MCF 10A (cell line): Measurements from ENCODE around the gene TSGA10IP. TPM values are rescaled to one million over a fixed set of nuclear protein-coding genes. Genes with fewer than 3 reads are reported as not detected.

Experiments
- BruUV-seq: library from RNA; stranded (reverse); fragments of 400-500 nt; replicated peaks from 2 replicates; lab custom pipeline; 2021; lab: Mats Ljungman, UMichigan
- CTCF ChIA-PET: fragments of 300-600 bp; sonication (Branson Sonifier 250); formaldehyde crosslinking; extraction: SDS; loops from one replicate; lab custom pipeline; 2021; ENCODE audit warnings: antibody characterized with exemption, inconsistent platforms; lab: Yijun Ruan, JAX
- POLR2A ChIA-PET: fragments of 300-600, 350-650 bp; sonication (Branson Sonifier 250); formaldehyde crosslinking; extraction: SDS; loops from one replicate; lab custom pipeline; 2020; ENCODE audit warnings: antibody characterized with exemption, inconsistent platforms; lab: Yijun Ruan, JAX
- DNase-seq: peaks from one replicate; pipeline ENCODE4 v3.0.0-alpha.2; 2018; ENCODE audit not compliant: unreplicated experiment
- H3K27ac Mint-ChIP-seq: one replicate; pipeline ENCODE4 v1.8.0; 2022; ENCODE audit warnings: mild to moderate bottlenecking, low read depth, mixed read lengths; ENCODE audit not compliant: unreplicated experiment
- H3K27me3 Mint-ChIP-seq: one replicate; pipeline ENCODE4 v1.8.0; 2022; ENCODE audit warnings: mixed read lengths; ENCODE audit not compliant: insufficient read depth, unreplicated experiment
- H3K36me3 Mint-ChIP-seq: one replicate; pipeline ENCODE4 v1.8.0; 2022; ENCODE audit warnings: mild to moderate bottlenecking, moderate library complexity, mixed read lengths; ENCODE audit not compliant: insufficient read depth, unreplicated experiment
- H3K4me1 Mint-ChIP-seq: one replicate; pipeline ENCODE4 v1.8.0; 2022; ENCODE audit warnings: mixed read lengths; ENCODE audit not compliant: insufficient read depth, unreplicated experiment
- H3K4me3 Mint-ChIP-seq: one replicate; pipeline ENCODE4 v1.8.0; 2022; ENCODE audit warnings: mild to moderate bottlenecking, moderate library complexity, mixed read lengths; ENCODE audit not compliant: unreplicated experiment
- H3K9me3 Mint-ChIP-seq: one replicate; pipeline ENCODE4 v1.8.0; 2022; ENCODE audit warnings: mixed read lengths; ENCODE audit not compliant: unreplicated experiment
- intact Hi-C: fragments of 100-400 bp; cut with micrococcal nuclease; formaldehyde crosslinking; loops from 2 replicates; pipeline ENCODE4 v1.14.1; 2022
- total RNA-seq: library from RNA; stranded (reverse); gene quantifications from 2 replicates; pipeline ENCODE4 v1.2.3, GENCODE V29; 2022
- TF ChIP-seq, protein P1 (sequence below): fragments of 200-600 bp; IDR thresholded peaks from one replicate; pipeline ENCODE4 v1.8.0; 2022; ENCODE audit warnings: antibody characterized with exemption, mild to moderate bottlenecking; ENCODE audit not compliant: unreplicated experiment

Gene TSGA10IP
- total RNA-seq, 1 experiment from 2014 or later = not detected

DNA sequence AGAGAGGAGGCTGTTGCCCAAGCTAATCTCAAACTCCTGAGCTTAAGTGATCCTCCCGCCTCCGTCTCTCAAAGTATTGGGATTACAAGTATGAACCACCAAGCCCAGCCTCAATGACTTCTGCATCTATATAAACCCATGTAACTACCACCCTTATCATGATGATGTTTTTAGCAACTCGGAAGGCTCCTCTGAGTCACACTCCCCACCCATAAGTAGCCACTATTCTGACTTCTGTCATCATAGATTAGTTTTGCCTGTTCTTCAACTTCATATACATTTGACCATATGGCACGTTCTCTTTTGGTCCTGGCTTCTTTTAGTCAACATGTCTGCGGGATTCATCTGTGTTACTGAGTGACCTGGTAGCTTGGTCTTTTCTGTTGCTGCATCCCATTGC, 38.7 kb upstream of the TSGA10IP start:
- H3K4me3 Mint-ChIP-seq = no peak overlapping the region
- H3K36me3 Mint-ChIP-seq = no peaks in the 10 kb centered on the region
- intact Hi-C loops = no loop called here
- no peak overlapping the region for H3K27ac Mint-ChIP-seq
- no peaks in the 10 kb centered on the region for H3K9me3 Mint-ChIP-seq
- CTCF ChIA-PET = interaction anchor here (1.1 kb wide), 1 partner anchor 22 kb away, joined by 3 read pairs; no protein-coding TSS in a partner anchor
- H3K4me1 Mint-ChIP-seq = peaks cover 36% of the 10 kb centered on the region
- no TSS peak for BruUV-seq
- DNase-seq = no peak
- POLR2A ChIA-PET = interaction anchor here (1.1 to 2.0 kb wide), 4 partner anchors 9 to 17 kb away, joined by 5 to 7 read pairs (median 6); partner anchors contain the start of genes C11orf68 and CCDC85B
- TF ChIP-seq, protein P1, sequence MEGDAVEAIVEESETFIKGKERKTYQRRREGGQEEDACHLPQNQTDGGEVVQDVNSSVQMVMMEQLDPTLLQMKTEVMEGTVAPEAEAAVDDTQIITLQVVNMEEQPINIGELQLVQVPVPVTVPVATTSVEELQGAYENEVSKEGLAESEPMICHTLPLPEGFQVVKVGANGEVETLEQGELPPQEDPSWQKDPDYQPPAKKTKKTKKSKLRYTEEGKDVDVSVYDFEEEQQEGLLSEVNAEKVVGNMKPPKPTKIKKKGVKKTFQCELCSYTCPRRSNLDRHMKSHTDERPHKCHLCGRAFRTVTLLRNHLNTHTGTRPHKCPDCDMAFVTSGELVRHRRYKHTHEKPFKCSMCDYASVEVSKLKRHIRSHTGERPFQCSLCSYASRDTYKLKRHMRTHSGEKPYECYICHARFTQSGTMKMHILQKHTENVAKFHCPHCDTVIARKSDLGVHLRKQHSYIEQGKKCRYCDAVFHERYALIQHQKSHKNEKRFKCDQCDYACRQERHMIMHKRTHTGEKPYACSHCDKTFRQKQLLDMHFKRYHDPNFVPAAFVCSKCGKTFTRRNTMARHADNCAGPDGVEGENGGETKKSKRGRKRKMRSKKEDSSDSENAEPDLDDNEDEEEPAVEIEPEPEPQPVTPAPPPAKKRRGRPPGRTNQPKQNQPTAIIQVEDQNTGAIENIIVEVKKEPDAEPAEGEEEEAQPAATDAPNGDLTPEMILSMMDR = no peak
- no peaks in the 10 kb centered on the region for H3K27me3 Mint-ChIP-seq

DNA sequence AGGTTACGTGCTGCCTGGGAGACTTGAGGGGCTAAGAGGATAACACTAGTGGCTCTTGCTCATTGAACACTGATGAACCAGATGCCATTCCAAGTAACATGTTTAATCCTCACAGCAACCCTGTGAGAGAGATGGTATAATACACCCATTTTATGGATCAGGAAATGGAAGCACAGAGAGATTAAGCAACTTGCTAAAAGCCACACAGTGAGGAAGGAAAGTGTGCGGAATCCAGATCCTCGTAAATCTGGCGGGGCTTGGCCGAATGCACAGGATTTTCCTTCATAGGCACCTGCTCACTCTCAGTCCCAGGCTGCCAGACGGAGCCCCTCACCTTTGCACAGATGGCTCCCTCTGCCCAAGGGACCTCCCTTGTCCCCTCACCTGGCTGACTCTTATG, 37.4 kb upstream of the TSGA10IP start:
- Mint-ChIP-seq H3K4me1 (peaks cover 26% of the 10 kb centered on the region), H3K9me3 (no peaks in the 10 kb centered on the region), H3K27me3 (no peaks in the 10 kb centered on the region), H3K4me3 (no peak overlapping the region), H3K36me3 (no peaks in the 10 kb centered on the region), H3K27ac (no peak overlapping the region)
- DNase-seq = no peak
- POLR2A ChIA-PET = interaction anchor here (0.6 kb wide), 1 partner anchor 408 kb away, joined by 3 read pairs; no protein-coding TSS in a partner anchor
- intact Hi-C loops = no loop called here
- CTCF ChIA-PET = no interaction called here
- TF ChIP-seq, protein P1 = no peak
- BruUV-seq = no TSS peak

DNA sequence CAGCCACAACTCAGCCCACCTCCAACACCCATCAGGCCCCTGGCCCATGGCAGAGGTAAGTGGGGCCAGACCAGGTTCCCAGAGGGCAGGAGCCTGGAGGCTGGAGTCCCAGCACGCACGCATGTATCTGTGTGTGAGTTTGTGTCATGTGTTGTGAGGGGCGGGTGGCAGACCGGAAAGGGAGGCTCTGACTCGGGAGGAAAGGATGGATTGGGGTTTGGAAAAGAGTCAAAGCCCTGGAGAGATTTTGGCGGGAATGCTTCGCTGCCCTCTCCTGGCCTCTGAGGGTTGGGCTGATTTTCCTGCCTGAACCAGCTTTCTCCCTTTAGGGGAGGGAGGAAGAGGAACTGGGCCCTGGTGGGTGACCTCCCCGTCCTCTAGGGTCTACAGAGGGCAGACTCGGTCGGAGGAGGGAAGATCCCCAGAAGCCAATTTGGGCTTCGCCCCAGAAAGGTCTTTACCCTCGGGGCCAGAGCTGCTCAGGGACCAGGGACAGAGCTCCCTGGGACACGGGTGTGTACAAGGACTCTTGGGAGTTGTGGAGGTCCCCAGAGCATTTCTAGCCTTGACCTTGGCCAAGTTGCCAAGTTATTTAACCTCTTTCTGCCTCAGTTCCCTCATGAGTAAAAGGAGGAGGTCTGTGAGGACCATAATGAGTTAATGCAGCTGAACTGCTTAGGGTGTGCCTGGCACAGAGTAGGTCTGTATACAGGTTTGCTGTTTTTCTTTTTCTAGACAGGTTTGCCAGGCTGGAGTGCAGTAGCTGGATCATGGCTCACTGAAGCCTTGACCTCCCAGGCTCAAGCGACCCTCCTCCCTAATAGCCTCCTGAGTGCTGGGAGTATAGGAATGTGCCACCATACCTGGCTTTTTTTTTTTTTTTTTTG, 33.4 kb upstream of the TSGA10IP start:
- intact Hi-C loops = loop anchor here (1.0 kb wide), 1 partner anchor 21 kb away; no protein-coding TSS in a partner anchor
- ChIA-PET CTCF (interaction anchor here (0.7 to 2.3 kb wide), 10 partner anchors 11 to 274 kb away, joined by 3 to 10 read pairs (median 6); partner anchors contain the start of genes CCDC85B, FIBP and FOSL1), POLR2A (interaction anchor here (0.5 to 8.0 kb wide), 6 partner anchors 11 to 50 kb away, joined by 3 to 122 read pairs (median 4); partner anchors contain the start of genes CCDC85B, FIBP and FOSL1)
- no TSS peak for BruUV-seq
- no peaks in the 10 kb centered on the region for H3K9me3 Mint-ChIP-seq
- H3K27ac Mint-ChIP-seq = no peak overlapping the region
- H3K4me1 Mint-ChIP-seq = peaks cover 33% of the 10 kb centered on the region
- TF ChIP-seq, protein P1 = peak; percentile 27
- no peak overlapping the region for H3K4me3 Mint-ChIP-seq
- H3K27me3 Mint-ChIP-seq = no peaks in the 10 kb centered on the region
- H3K36me3 Mint-ChIP-seq = no peaks in the 10 kb centered on the region
- DNase-seq = peak; percentile 90

DNA sequence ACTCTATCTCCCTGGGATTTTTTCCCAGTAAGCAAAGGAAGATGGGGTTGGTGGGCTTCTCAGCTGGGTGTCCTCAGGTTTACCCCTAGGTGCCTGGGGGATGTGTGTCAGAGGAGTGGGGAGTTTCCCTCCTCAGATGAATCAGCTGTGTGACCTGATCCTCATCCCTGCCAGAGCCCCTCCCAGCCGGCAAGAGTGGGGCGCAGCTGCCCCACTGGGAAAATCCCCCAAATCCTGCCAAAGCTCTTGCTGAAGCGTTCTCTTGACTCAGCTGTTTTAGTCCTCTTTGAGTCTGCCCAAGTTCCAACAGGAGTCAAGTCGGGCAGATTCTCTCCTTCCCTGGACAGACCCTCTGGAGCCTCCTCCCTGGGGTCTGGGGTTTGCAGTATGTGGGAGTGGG, 32.4 kb upstream of the TSGA10IP start:
- Mint-ChIP-seq H3K4me3 (no peak overlapping the region), H3K27me3 (no peaks in the 10 kb centered on the region), H3K9me3 (no peaks in the 10 kb centered on the region), H3K36me3 (no peaks in the 10 kb centered on the region), H3K4me1 (peaks cover 36% of the 10 kb centered on the region), H3K27ac (no peak overlapping the region)
- intact Hi-C loops = no loop called here
- TF ChIP-seq, protein P1 = no peak
- POLR2A ChIA-PET = interaction anchor here (0.9 to 8.0 kb wide), 3 partner anchors 12 to 49 kb away, joined by 4 to 122 read pairs (median 96); partner anchors contain the start of genes CCDC85B, FIBP and FOSL1
- CTCF ChIA-PET = interaction anchor here (1.2 to 2.3 kb wide), 6 partner anchors 12 to 29 kb away, joined by 6 to 10 read pairs (median 8); partner anchors contain the start of genes CCDC85B, FIBP and FOSL1
- BruUV-seq = no TSS peak
- DNase-seq = peak; percentile 63
